HCT116 (cell line): Measurements from ENCODE around the gene FAM83E. TPM values are rescaled to one million over a fixed set of nuclear protein-coding genes. Genes with fewer than 3 reads are reported as not detected.

Experiments
- ATAC-seq: fragments of 200-7000 bp; cut with Tn5 transposase; 2 replicates; pipeline ENCODE4 v1.9.1; 2020; ENCODE audit warnings: mild to moderate bottlenecking, moderate library complexity
- Bru-seq: library from RNA; stranded (reverse); fragments of 400-500 nt; gene quantifications from one replicate; lab custom pipeline; 2021; lab: Mats Ljungman, UMichigan
- BruChase-seq, 2 experiments: library from RNA; stranded (reverse); fragments of 400-500 nt; gene quantifications; one replicate each; lab custom pipeline; 2021; lab: Mats Ljungman, UMichigan
- BruUV-seq: library from RNA; stranded (reverse); fragments of 400-500 nt; replicated peaks from 2 replicates; lab custom pipeline; 2021; lab: Mats Ljungman, UMichigan
- CTCF ChIA-PET: fragments of 300-600 bp; sonication (Branson Sonifier 250); formaldehyde crosslinking; loops from one replicate; lab custom pipeline; 2021; ENCODE audit warnings: antibody characterized with exemption; lab: Charles Lee
- POLR2A ChIA-PET: fragments of 300-600, 350-600 bp; sonication (Branson Sonifier 250); formaldehyde crosslinking; loops from one replicate; lab custom pipeline; 2021; ENCODE audit warnings: antibody characterized with exemption; lab: Charles Lee
- RAD21 ChIA-PET, 2 experiments: fragments of 300-600 bp; sonication (Branson Sonifier 250); formaldehyde crosslinking; loops; one replicate each; lab custom pipeline; 2023; ENCODE audit warnings: low total read pairs in 2 of 2; ENCODE audit not compliant: uncharacterized antibody in 2 of 2, unreplicated experiment in 2 of 2, low non-redundant PET in 1 of 2; lab: Charles Lee
- DNase-seq: peaks from one replicate; pipeline ENCODE4 v3.0.0-alpha.2; 2010; ENCODE audit warnings: low read depth, low spot score
- H2AFZ ChIP-seq: fragments of 200-600 bp; shearing (Covaris generic), sonication (generic); 2 replicates; pipeline ENCODE4 v1.6.1; 2017; ENCODE audit warnings: low read depth, mixed run types, mixed read lengths, antibody characterized with exemption, low read length; ENCODE audit not compliant: poor library complexity, severe bottlenecking
- H3K27ac ChIP-seq: 2 replicates; pipeline ENCODE4 v1.5.1; 2012; ENCODE audit warnings: low read depth, low read length
- H3K27me3 ChIP-seq: fragments of 200-600 bp; sonication (generic); 2 replicates; pipeline ENCODE4 v1.6.1; 2016; ENCODE audit warnings: mixed run types, low read length, mixed read lengths; ENCODE audit not compliant: insufficient read depth
- H3K36me3 ChIP-seq, 2 experiments: fragments of 200-500 bp in 1 of 2; fragments of 200-600 bp in 1 of 2; sonication (Bioruptor generic) in 1 of 2; sonication (generic) in 1 of 2; 2 replicates each; pipeline versions ENCODE4 v1.5.1 to v1.6.1; 2014 to 2016; ENCODE audit warnings: low read length in 2 of 2, inconsistent platforms in 1 of 2, mixed read lengths in 1 of 2, mixed run types in 1 of 2; ENCODE audit not compliant: insufficient read depth in 2 of 2, control insufficient read depth in 1 of 2
- H3K4me1 ChIP-seq, 2 experiments: fragments of 200-600 bp in 1 of 2; sonication (generic) in 1 of 2; 2 replicates each; pipeline versions ENCODE4 v1.5.1 to v1.6.1; 2012 to 2017; ENCODE audit warnings: low read length in 2 of 2, inconsistent platforms in 1 of 2, mild to moderate bottlenecking in 1 of 2, mixed read lengths in 1 of 2, mixed run types in 1 of 2, moderate library complexity in 1 of 2; ENCODE audit not compliant: insufficient read depth in 2 of 2, control insufficient read depth in 1 of 2
- H3K4me2 ChIP-seq: fragments of 200-600 bp; sonication (generic); 2 replicates; pipeline ENCODE4 v1.6.1; 2017; ENCODE audit warnings: mixed run types, low read length, mixed read lengths
- H3K4me3 ChIP-seq, 2 experiments: fragments of 200-600 bp in 1 of 2; sonication (generic) in 1 of 2; replicated peaks in 1 of 2; 2 replicates each; pipeline ENCODE4 v1.5.1; 2011 to 2016; ENCODE audit warnings: low read length in 2 of 2, control low read depth in 1 of 2, low read depth in 1 of 2, mild to moderate bottlenecking in 1 of 2, mixed read lengths in 1 of 2, mixed run types in 1 of 2
- H3K79me2 ChIP-seq: fragments of 200-600 bp; sonication (generic); 2 replicates; pipeline ENCODE4 v1.6.1; 2017; ENCODE audit warnings: mild to moderate bottlenecking, mixed run types, low read length, moderate library complexity, mixed read lengths; ENCODE audit not compliant: insufficient read depth
- H3K9ac ChIP-seq: fragments of 200-600 bp; sonication (generic); 2 replicates; pipeline ENCODE4 v1.6.1; 2016; ENCODE audit warnings: low read length, mixed read lengths
- H3K9me2 ChIP-seq: fragments of 200-600 bp; sonication (generic), shearing (Covaris generic); 2 replicates; pipeline ENCODE4 v1.6.1; 2017; ENCODE audit warnings: mixed run types, mild to moderate bottlenecking, moderate library complexity; ENCODE audit not compliant: insufficient read depth
- H3K9me3 ChIP-seq, 2 experiments: fragments of 200-500 bp in 1 of 2; fragments of 200-600 bp in 1 of 2; sonication (Bioruptor generic) in 1 of 2; sonication (generic) in 1 of 2; 2 replicates each; pipeline ENCODE4 v1.6.1; 2014 to 2017; ENCODE audit warnings: low read length in 2 of 2, mixed read lengths in 2 of 2, inconsistent platforms in 1 of 2, low read depth in 1 of 2, mild to moderate bottlenecking in 1 of 2, mixed run types in 1 of 2, moderate library complexity in 1 of 2; ENCODE audit not compliant: control insufficient read depth in 1 of 2, insufficient read depth in 1 of 2
- H4K20me1 ChIP-seq: fragments of 200-600 bp; sonication (generic), shearing (Covaris generic); 2 replicates; pipeline ENCODE4 v1.6.1; 2017; ENCODE audit warnings: mixed run types, mild to moderate bottlenecking, moderate library complexity; ENCODE audit not compliant: insufficient read depth
- CBX3 ChIP-seq: IDR thresholded peaks from 2 replicates; pipeline ENCODE4 v1.6.1; 2012; ENCODE audit warnings: low read depth
- CTCF ChIP-seq, 3 experiments: fragments of 200-600 bp in 1 of 3; sonication (generic) in 1 of 3; IDR thresholded peaks in 2 of 3; conservative IDR thresholded peaks in 1 of 3; 2 replicates each; pipeline ENCODE4 v1.5.1; 2012 to 2017; ENCODE audit warnings: low read depth in 2 of 3, low read length in 2 of 3, antibody characterized with exemption in 1 of 3, borderline replicate concordance in 1 of 3, control low read depth in 1 of 3, mild to moderate bottlenecking in 1 of 3, mixed read lengths in 1 of 3, mixed run types in 1 of 3, moderate library complexity in 1 of 3; ENCODE audit not compliant: insufficient read depth in 1 of 3
- EZH2 ChIP-seq: fragments of 200-600 bp; sonication (generic); IDR thresholded peaks from 2 replicates; pipeline ENCODE4 v1.6.1; 2017; ENCODE audit warnings: antibody characterized with exemption, mixed run types
- EZH2phosphoT487 ChIP-seq: fragments of 200-600 bp; IDR thresholded peaks from 2 replicates; pipeline ENCODE4 v1.6.1; 2018; ENCODE audit warnings: antibody characterized with exemption, borderline replicate concordance
- JUND ChIP-seq: IDR thresholded peaks from 2 replicates; pipeline ENCODE4 v1.6.1; 2012
- MAX ChIP-seq: IDR thresholded peaks from 2 replicates; pipeline ENCODE4 v1.6.1; 2012
- POLR2A ChIP-seq: IDR thresholded peaks from 2 replicates; pipeline ENCODE4 v1.7.0; 2011; ENCODE audit warnings: borderline replicate concordance; ENCODE audit not compliant: insufficient read depth, insufficient read length; ENCODE audit errors: extremely low read depth
- POLR2AphosphoS5 ChIP-seq: IDR thresholded peaks from 2 replicates; pipeline ENCODE4 v1.6.1; 2011; ENCODE audit warnings: mild to moderate bottlenecking, low read depth, low read length, moderate library complexity
- RAD21 ChIP-seq: IDR thresholded peaks from 2 replicates; pipeline ENCODE4 v1.6.1; 2012; ENCODE audit warnings: low read depth, mild to moderate bottlenecking
- SIN3A ChIP-seq: IDR thresholded peaks from 2 replicates; pipeline ENCODE4 v1.6.1; 2012; ENCODE audit warnings: low read depth
- SP1 ChIP-seq: IDR thresholded peaks from 2 replicates; pipeline ENCODE4 v1.6.1; 2012; ENCODE audit warnings: low read depth
- TCF7L2 ChIP-seq: IDR thresholded peaks from 2 replicates; pipeline ENCODE4 v1.7.0; 2011; ENCODE audit warnings: borderline replicate concordance, inconsistent platforms; ENCODE audit not compliant: insufficient read depth, insufficient read length; ENCODE audit errors: extremely low read depth
- YY1 ChIP-seq: IDR thresholded peaks from 2 replicates; pipeline ENCODE4 v1.6.1; 2011; ENCODE audit warnings: low read length, low read depth, moderate library complexity, mild to moderate bottlenecking; ENCODE audit not compliant: insufficient replicate concordance; ENCODE audit errors: extremely low read depth
- ZFX ChIP-seq: fragments of 450-650 bp; IDR thresholded peaks from 2 replicates; pipeline ENCODE4 v1.6.1; 2017
- ZNF274 ChIP-seq: fragments of 200-500 bp; sonication (Bioruptor generic); IDR thresholded peaks from 2 replicates; pipeline ENCODE4 v1.6.1; 2014; ENCODE audit warnings: mild to moderate bottlenecking, low read depth, low read length, inconsistent platforms
- intact Hi-C: fragments of 100-400 bp; cut with micrococcal nuclease; formaldehyde crosslinking; loops from 2 replicates; pipeline ENCODE4 v1.10.0; 2022
- long read RNA-seq: library from polyadenylated mRNA; unstranded; transcript quantifications from one replicate; pipeline ENCODE4 v2.0.0, GENCODE V29; 2021; ENCODE audit not compliant: unreplicated experiment
- polyA plus RNA-seq: library from polyadenylated mRNA; unstranded; fragments of >200 nt; gene quantifications from 2 replicates; pipeline ENCODE4 v1.2.1, GENCODE V29; 2012; ENCODE audit warnings: missing spikeins
- total RNA-seq: library from RNA; stranded (reverse); gene quantifications from one replicate; pipeline ENCODE4 v1.2.1, GENCODE V29; 2021; ENCODE audit not compliant: unreplicated experiment

The FAM83E gene
- total RNA-seq, result 6.8 TPM
- polyA plus RNA-seq, result 1.9 and 3.1 TPM in 2 replicates
- Bru-seq, nascent RNA, result percentile 29 among the genes with signal in this experiment
- BruChase-seq, experiment 1, labeled RNA remaining after a 6-hour chase, result percentile 43 among the genes with signal in this experiment
- percentile 38 among the genes with signal in this experiment for BruChase-seq, experiment 2, labeled RNA remaining after a 2-hour chase
- long read RNA-seq, partial matches to known transcripts, result 0 of 2 reads
- long read RNA-seq, other reads (novel, unspliced or antisense), result 1 of 2 reads

- ChIA-PET POLR2A (interaction anchor here (0.6 to 1.9 kb wide), 3 partner anchors 9 to 127 kb away, joined by 3 to 7 read pairs (median 3); no protein-coding TSS in a partner anchor), RAD21 (no interaction called here), CTCF (no interaction called here)
- H3K9me2 ChIP-seq, result no peaks in the 10 kb centered on the region
- peaks cover 20 to 37% of the 10 kb centered on the region in 2 experiments for H3K36me3 ChIP-seq
- no peaks in the 10 kb centered on the region for H3K27me3 ChIP-seq
- H2AFZ ChIP-seq, result no peak within 1 kb of the TSS
- peak within 1 kb of the TSS; percentile 99 for H3K9ac ChIP-seq
- H3K27ac ChIP-seq, result peak within 1 kb of the TSS; percentile 86
- H4K20me1 ChIP-seq, result peaks cover 34% of the 10 kb centered on the region; the same call in 1 of the 2 replicates
- H3K4me3 ChIP-seq, result peak within 1 kb of the TSS; percentile 23 to 37
- BruUV-seq, result no TSS peak
- DNase-seq (no peak), ATAC-seq (peak; percentile 36)
- peak; percentile 51; the same call in 1 of the 2 replicates for TF ChIP-seq ZFX
- TF ChIP-seq POLR2A, result no peak
- no peak for TF ChIP-seq EZH2
- TF ChIP-seq MAX, result peak; percentile 83
- TF ChIP-seq YY1, result no peak
- TF ChIP-seq POLR2AphosphoS5, result peak; percentile 69; the same call in 1 of the 2 replicates
- peak in 1 of 3 experiments; percentile 17; a peak in 1 of 6 replicates for TF ChIP-seq CTCF (IDR thresholded peaks at IDR 0.05 in 2 of 3, conservative IDR thresholded peaks at IDR 0.05 in 1 of 3; ENCODE audit: borderline replicate concordance in 1 of 3, insufficient read depth in 1 of 3, low read depth in 2 of 3, low read length in 2 of 3)
- peak; percentile 74 for TF ChIP-seq SIN3A
- no peak for TF ChIP-seq TCF7L2
- no peak for TF ChIP-seq ZNF274
- TF ChIP-seq SP1, result peak; percentile 68
- peak; percentile 58 for TF ChIP-seq JUND
- no peak for TF ChIP-seq RAD21
- TF ChIP-seq CBX3, result peak; percentile 44; the same call in 1 of the 2 replicates
- TF ChIP-seq EZH2phosphoT487, result no peak
- peaks cover 29 to 45% of the 10 kb centered on the region in 2 experiments for H3K4me1 ChIP-seq
- H3K79me2 ChIP-seq, result peaks cover 36% of the 10 kb centered on the region
- intact Hi-C loops, result no loop called here
- no peaks in the 10 kb centered on the region for H3K9me3 ChIP-seq
- peak within 1 kb of the TSS; percentile 87 for H3K4me2 ChIP-seq
These were observed at the start of gene FAM83E for GRCh38 chr19:48614436-48615230. Gene FAM83E (minus strand): TSS chr19:48615076. CDS start chr19:48613372, 1,704 bp downstream.
